B cell (primary cell): ENCODE results near the gene PWWP3B. TPM values are rescaled to one million over a fixed set of nuclear protein-coding genes. Genes with fewer than 3 reads are reported as not detected.

ENCODE experiments used
- ATAC-seq: fragments of 200-7000 bp; cut with Tn5 transposase; one replicate; pipeline ENCODE4 v1.10.0; 2021; ENCODE audit warnings: low read depth, mild to moderate bottlenecking, moderate number of reproducible peaks, moderate library complexity
- CTCF ChIA-PET: fragments of 350-600 bp; sonication (Branson Sonifier 250); formaldehyde crosslinking; loops from one replicate; lab custom pipeline; 2021; ENCODE audit warnings: antibody characterized with exemption, inconsistent platforms; lab: Charles Lee
- POLR2A ChIA-PET: fragments of 350-600 bp; sonication (Branson Sonifier 250); formaldehyde crosslinking; loops from one replicate; lab custom pipeline; 2021; ENCODE audit warnings: antibody characterized with exemption; lab: Charles Lee
- DNase-seq: peaks from one replicate; pipeline ENCODE4 v3.0.0; 2013
- H2AFZ ChIP-seq: 2 replicates; pipeline ENCODE4 v1.6.1; 2012; ENCODE audit warnings: mild to moderate bottlenecking, low read depth, low read length; ENCODE audit not compliant: insufficient read depth, poor library complexity, severe bottlenecking
- H3K27ac ChIP-seq, 2 donors: 1 replicate in 1 of 2; 2 replicates in 1 of 2; pipeline ENCODE4 v1.5.1; 2012 to 2013; ENCODE audit warnings: low read length in 2 of 2, mild to moderate bottlenecking in 2 of 2, moderate library complexity in 1 of 2
- H3K27me3 ChIP-seq, 4 experiments: fragments of 200-600 bp in 1 of 4; sonication (generic) in 1 of 4; replicated peaks in 1 of 4; 1 replicate in 2 of 4; 2 replicates in 2 of 4; pipeline versions ENCODE4 v1.6.1 to v1.7.0; 2013 to 2016; ENCODE audit warnings: low read length in 3 of 4, mild to moderate bottlenecking in 2 of 4, mixed read lengths in 1 of 4, moderate library complexity in 1 of 4; ENCODE audit not compliant: insufficient read depth in 4 of 4, control insufficient read depth in 3 of 4; ENCODE audit errors: control extremely low read depth in 1 of 4
- H3K36me3 ChIP-seq, 2 experiments: replicated peaks in 1 of 2; 1 replicate in 1 of 2; 2 replicates in 1 of 2; pipeline versions ENCODE4 v1.6.1 to v1.7.1; 2013; ENCODE audit warnings: low read length in 1 of 2; ENCODE audit not compliant: insufficient read depth in 2 of 2, control insufficient read depth in 1 of 2; ENCODE audit errors: control extremely low read depth in 1 of 2, extremely low read depth in 1 of 2
- H3K4me1 ChIP-seq, 2 donors: fragments of 200-600 bp in 1 of 2; sonication (generic) in 1 of 2; 1 replicate in 1 of 2; 2 replicates in 1 of 2; pipeline versions ENCODE4 v1.5.1 to v1.6.1; 2013 to 2017; ENCODE audit warnings: low read length in 2 of 2; ENCODE audit not compliant: control insufficient read depth in 2 of 2, insufficient read depth in 2 of 2
- H3K4me2 ChIP-seq: replicated peaks from 2 replicates; pipeline ENCODE3; 2012; ENCODE audit warnings: mild to moderate bottlenecking, low read depth, low read length; ENCODE audit not compliant: poor library complexity, severe bottlenecking
- H3K4me3 ChIP-seq, 5 experiments: fragments of 200-600 bp in 1 of 5; sonication (generic) in 1 of 5; 1 replicate in 3 of 5; 2 replicates in 2 of 5; pipeline versions ENCODE4 v1.5.1 to v1.7.0; 2011 to 2016; ENCODE audit warnings: low read length in 4 of 5, mild to moderate bottlenecking in 4 of 5, low read depth in 2 of 5, control low read depth in 1 of 5, moderate library complexity in 1 of 5; ENCODE audit not compliant: insufficient read depth in 1 of 5; ENCODE audit errors: control extremely low read depth in 1 of 5, extremely low read depth in 1 of 5
- H3K79me2 ChIP-seq: fragments of 200-600 bp; sonication (generic); one replicate; pipeline ENCODE4 v1.6.0; 2016; ENCODE audit warnings: low read length; ENCODE audit not compliant: control insufficient read depth, insufficient read depth
- H3K9ac ChIP-seq: fragments of 200-600 bp; sonication (generic); 2 replicates; pipeline ENCODE4 v1.6.1; 2017; ENCODE audit warnings: mild to moderate bottlenecking, low read length, moderate library complexity
- H3K9me3 ChIP-seq, 3 donors: one replicate each; pipeline versions ENCODE4 v1.6.1 to v1.7.1; 2013; ENCODE audit warnings: low read length in 2 of 3; ENCODE audit not compliant: control insufficient read depth in 2 of 3, insufficient read depth in 1 of 3; ENCODE audit errors: control extremely low read depth in 1 of 3
- H4K20me1 ChIP-seq: 2 replicates; pipeline ENCODE4 v1.6.0; 2012; ENCODE audit warnings: mild to moderate bottlenecking, low read length; ENCODE audit not compliant: insufficient read depth, control insufficient read depth, poor library complexity, severe bottlenecking
- H3K27ac Mint-ChIP-seq: one replicate; pipeline ENCODE4 v1.8.0; 2021; ENCODE audit warnings: mixed read lengths
- H3K27me3 Mint-ChIP-seq: one replicate; pipeline ENCODE4 v1.8.0; 2021; ENCODE audit warnings: mixed read lengths
- H3K4me1 Mint-ChIP-seq: one replicate; pipeline ENCODE4 v1.8.0; 2021; ENCODE audit warnings: mixed read lengths
- H3K4me3 Mint-ChIP-seq: one replicate; pipeline ENCODE4 v1.8.0; 2021; ENCODE audit warnings: mixed read lengths
- H3K9me3 Mint-ChIP-seq: one replicate; pipeline ENCODE4 v1.8.0; 2022; ENCODE audit warnings: mixed read lengths; ENCODE audit not compliant: insufficient read depth
- CTCF ChIP-seq: fragments of 200-600 bp; IDR thresholded peaks from one replicate; pipeline ENCODE4 v1.8.0; 2022; ENCODE audit warnings: antibody characterized with exemption, mild to moderate bottlenecking
- EZH2 ChIP-seq: IDR thresholded peaks from 2 replicates; pipeline ENCODE4 v1.6.1; 2012; ENCODE audit warnings: borderline replicate concordance, low read depth, mild to moderate bottlenecking, moderate library complexity, low read length; ENCODE audit not compliant: insufficient read depth, poor library complexity, severe bottlenecking
- WGBS: methylation state at CpG from one replicate; pipeline ENCODE4 v1.1.5; 2013; ENCODE audit warnings: missing lambda C conversion rate; ENCODE audit not compliant: insufficient coverage; 5-methylcytosine and 5-hydroxymethylcytosine counted together
- intact Hi-C: fragments of 100-400 bp; cut with micrococcal nuclease; formaldehyde crosslinking; loops from one replicate; pipeline ENCODE4 v1.10.0; 2022
- polyA plus RNA-seq: library from polyadenylated mRNA; depleted of rRNA; stranded (reverse); fragments of >200 nt; gene quantifications from 2 replicates; pipeline ENCODE4 v1.2.3, GENCODE V29; 2012
- total RNA-seq, 2 donors: library from RNA; stranded (reverse); fragments of 120-200 nt in 1 of 2; gene quantifications; 1 replicate in 1 of 2; 2 replicates in 1 of 2; pipeline versions ENCODE4 v1.2.3 to v1.2.4, GENCODE V29; 2013 to 2022

The PWWP3B gene
- total and polyA plus RNA-seq, 2 donors (not counting 1 experiment from before 2014, with no cell fraction given) = not detected

- Histone ChIP-seq H4K20me1 (no peaks in the 10 kb centered on the region), H3K4me2 (no peak overlapping the region), H3K4me1 (no peaks in the 10 kb centered on the region), H3K27ac (no peak overlapping the region), H3K27me3 (no peaks in the 10 kb centered on the region), H3K4me3 (no peak overlapping the region), H3K9ac (no peak overlapping the region), H2AFZ (no peak overlapping the region), H3K36me3 (no peaks in the 10 kb centered on the region), H3K9me3 (no peaks in the 10 kb centered on the region), H3K79me2 (no peaks in the 10 kb centered on the region)
- no peak for TF ChIP-seq EZH2
- TF ChIP-seq CTCF = no peak
- ChIA-PET POLR2A (no interaction called here), CTCF (no interaction called here)
- Mint-ChIP-seq H3K27me3 (no peaks in the 10 kb centered on the region), H3K9me3 (no peaks in the 10 kb centered on the region), H3K4me3 (no peak overlapping the region), H3K4me1 (no peaks in the 10 kb centered on the region), H3K27ac (no peak overlapping the region)
- DNase-seq (no peak), ATAC-seq (no peak)
- intact Hi-C loops = no loop called here
Observed at GRCh38 chrX:106159861-106160282, 8.2 kb upstream of the PWWP3B start.

GRCh38 chrX:106170318-106170717 lies 2.2 kb downstream of the PWWP3B start:
- Histone ChIP-seq H3K9me3 (no peaks in the 10 kb centered on the region), H3K4me3 (no peak overlapping the region), H4K20me1 (no peaks in the 10 kb centered on the region), H3K4me1 (no peaks in the 10 kb centered on the region), H3K79me2 (no peaks in the 10 kb centered on the region), H3K4me2 (no peak overlapping the region), H3K9ac (no peak overlapping the region), H3K27ac (no peak overlapping the region), H3K36me3 (no peaks in the 10 kb centered on the region), H2AFZ (no peak overlapping the region), H3K27me3 (no peaks in the 10 kb centered on the region)
- no CpG with 5 or more reads among the region's 1 CpG for WGBS
- ChIA-PET CTCF (no interaction called here), POLR2A (no interaction called here)
- ATAC-seq (no peak), DNase-seq (no peak)
- Mint-ChIP-seq H3K4me1 (no peaks in the 10 kb centered on the region), H3K27me3 (no peaks in the 10 kb centered on the region), H3K27ac (no peak overlapping the region), H3K9me3 (no peaks in the 10 kb centered on the region), H3K4me3 (no peak overlapping the region)
- intact Hi-C loops = no loop called here
- TF ChIP-seq EZH2 (no peak), CTCF (no peak)
